Measurements from ENCODE around the gene ELOF1.
"Not testable (repeated sequence)": the region's sequence is repeated elsewhere in the genome, so short reads cannot be mapped to it uniquely, and the experiment has no call there.

The ELOF1 gene

DNA sequence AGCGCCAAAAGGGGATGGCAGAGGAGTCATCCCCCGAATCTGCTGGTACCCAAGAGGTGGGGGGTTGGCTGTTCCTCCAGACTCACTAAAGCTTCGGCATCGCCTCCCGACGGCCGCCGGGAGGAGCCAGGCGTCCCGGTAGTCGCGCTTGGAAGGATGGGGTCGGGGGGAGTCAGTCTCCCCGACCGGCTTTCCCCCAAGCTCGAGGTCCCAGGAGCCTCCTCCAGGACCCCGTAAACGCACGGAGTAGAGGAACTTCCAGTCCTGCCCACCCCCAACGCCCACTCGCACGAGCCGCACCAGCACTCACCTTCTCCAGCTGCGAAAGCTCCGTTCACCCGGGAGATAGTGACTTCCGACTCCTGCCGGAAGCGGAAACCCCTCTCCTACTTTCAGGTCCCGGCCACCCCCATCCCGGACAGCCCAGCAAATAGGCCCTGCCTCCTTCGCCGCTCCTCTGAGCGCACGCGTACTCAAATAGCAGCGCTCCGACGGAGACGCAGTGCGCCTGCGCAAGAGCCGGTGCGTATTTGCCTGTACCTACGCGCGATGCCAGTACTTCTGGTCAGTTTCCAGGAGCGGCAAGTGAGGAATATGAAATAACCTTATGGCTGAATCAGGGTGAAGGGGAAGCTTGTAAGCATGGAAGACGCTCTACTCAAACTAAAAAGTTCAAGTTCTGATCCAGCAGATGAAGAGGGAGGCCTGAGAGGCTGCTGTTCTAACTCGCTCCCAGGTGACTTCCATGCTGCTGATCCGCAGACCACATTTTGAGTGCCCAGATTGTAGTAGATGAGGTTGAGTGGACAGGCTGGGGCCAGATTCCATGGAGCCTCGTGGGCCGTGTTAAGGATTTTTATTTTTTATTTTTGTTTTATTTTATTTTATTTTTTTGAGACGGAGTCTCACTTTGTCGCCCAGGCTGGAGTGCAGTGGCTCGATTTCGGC, at the start of gene ELOF1:
Gene ELOF1, minus strand, starts transcription at position 350 of the 948 bp plus-strand sequence. CDS start 4,883 bp downstream, outside the sequence.
- DNase-seq = peak; percentile 86

DNA sequence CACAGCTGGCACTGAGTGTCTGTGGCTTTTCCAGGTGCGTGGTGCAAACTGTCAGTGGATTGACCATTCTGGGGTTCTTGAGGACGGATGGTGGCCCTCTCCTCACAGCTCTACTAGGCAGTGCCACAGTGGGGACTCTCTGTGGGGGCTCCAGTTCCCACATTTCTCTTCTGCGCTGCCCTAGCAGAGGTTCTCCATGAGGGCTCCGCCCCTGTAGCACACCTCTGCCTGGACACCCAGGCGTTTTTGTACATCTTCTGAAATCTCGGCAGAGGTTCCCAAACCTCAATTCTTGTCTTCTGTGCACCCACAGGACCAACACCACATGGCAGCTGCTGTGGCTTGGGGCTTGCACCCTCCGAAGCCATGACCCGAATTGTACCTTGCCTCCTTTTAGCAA, 47.5 kb upstream of the ELOF1 start:
- no peak for DNase-seq

DNA sequence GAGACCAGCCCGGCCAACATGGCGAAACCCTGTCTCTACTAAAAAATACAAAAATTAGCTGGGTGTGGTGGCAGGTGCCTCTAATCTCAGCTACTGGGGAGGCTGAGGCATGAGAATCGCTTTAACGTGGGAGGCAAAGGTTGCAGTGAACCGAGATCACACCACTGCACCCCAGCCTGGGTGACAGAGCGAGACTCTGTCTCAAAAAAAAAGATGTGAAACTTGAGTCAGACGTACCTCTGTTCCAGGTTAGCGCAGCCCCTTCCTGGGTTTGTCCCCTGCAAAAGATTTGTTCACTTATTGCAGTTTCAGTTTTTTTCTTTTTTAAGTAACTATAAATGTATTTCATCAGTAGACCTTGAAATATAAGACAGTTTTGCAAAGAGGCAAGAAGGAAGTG, 40.7 kb upstream of the ELOF1 start:
- DNase-seq = not testable (repeated sequence)

DNA sequence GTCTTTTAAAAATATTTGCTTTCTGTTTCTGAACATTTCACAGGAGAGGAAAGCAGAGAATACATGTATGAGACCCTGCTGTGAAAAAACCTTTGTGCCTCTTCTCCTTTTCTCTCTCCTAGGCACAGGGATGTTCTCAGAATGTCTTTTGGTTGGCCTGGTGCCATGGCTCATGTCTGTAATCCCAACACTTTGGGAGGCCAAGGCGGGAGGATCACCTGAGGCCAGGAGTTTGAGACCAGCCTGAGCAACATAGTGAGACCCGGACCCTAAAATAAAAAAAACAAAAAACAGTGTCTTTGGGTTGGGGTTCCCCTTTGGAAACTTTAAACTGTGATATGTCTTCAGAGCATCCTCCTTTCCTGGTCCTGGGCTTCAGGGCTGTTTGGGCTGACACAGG, 39.7 kb upstream of the ELOF1 start:
- DNase-seq = no peak

DNA sequence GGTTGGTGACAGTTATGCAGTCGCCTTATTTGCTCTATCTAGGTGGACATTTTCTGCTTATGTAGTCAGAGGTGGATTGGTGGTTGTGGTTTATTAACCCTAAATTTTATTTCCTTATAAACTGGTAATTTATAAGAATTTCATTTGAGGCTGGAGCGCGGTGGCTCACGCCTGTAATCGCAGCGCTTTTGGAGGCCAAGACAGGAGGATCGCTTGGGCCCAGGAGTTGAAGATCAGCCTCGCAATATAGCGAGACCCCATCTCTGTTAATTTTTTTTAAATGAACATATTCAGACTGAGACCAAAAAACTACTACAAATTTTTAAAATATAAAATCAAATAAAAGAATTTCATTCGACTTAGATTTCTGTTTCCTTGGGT, 39.1 kb upstream of the ELOF1 start:
- DNase-seq = no peak

DNA sequence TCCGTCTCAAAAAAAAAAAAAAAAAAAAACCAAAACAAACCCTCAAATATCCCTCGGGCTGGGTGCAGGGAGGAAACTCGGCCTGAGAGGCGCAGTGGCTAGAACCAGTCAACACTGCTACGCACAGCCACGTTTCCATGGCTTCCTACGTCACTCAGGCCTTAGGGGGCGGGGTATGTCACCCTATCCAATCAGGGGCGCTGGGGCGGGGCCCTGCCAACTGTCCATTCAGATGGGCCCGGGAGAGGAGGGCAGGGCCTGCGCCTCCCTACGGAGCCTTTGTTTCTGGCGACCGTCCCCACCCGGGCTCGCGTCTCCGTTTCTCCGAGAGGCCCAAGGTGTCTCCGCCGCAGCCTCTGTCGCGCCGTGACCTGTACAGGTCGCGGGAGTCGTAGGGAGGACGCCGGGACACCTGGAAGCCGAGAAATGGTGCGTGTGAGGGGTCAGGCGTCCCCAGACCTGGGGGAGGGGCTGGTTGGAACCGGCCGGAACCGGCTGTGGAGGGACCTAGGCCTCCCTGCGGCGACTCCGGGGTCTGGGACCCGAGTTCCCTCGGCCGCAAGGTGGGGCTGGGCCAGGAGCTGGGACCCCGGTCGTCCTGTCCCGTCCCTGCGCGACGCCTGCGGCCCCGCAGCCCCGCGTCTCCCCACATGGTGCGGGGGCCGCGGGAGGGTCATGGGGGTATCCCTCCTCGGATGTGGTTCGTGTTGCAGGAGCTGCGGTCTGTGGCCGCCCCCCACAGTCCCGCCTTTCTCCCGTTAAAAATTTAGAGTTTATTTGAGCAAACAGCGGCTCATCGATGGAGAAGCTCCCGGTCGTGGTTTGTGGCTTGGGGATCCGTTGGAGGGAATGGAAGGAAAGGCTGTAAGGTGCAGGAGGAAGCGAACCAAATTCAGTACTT, 38.4 kb upstream of the ELOF1 start, which contains the start of gene ZNF627:
Gene ZNF627, plus strand, starts transcription at position 282 of the 901 bp plus-strand sequence. Its CDS starts 145 bp downstream, at position 427.
- DNase-seq = peak; percentile 86

DNA sequence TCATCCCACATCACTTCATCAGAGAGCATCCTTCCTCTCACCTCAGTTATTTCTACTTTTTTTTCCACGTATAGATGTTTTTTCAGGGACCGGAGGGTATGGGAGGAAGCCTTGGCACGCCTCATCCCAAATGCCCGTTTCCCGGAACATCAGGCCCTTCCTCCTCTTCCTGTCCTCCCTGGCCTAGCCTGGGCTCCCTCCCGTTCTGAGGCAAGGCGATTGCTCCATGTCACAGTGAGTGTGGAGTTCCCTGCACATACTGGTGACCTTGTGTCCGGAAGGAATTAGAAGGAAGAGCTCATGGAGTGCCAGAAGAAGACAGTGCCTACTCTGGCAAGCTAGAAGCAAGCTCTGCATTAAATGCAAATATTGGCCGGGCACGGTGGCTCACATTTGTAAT, 37.1 kb upstream of the ELOF1 start:
- DNase-seq = no peak

DNA sequence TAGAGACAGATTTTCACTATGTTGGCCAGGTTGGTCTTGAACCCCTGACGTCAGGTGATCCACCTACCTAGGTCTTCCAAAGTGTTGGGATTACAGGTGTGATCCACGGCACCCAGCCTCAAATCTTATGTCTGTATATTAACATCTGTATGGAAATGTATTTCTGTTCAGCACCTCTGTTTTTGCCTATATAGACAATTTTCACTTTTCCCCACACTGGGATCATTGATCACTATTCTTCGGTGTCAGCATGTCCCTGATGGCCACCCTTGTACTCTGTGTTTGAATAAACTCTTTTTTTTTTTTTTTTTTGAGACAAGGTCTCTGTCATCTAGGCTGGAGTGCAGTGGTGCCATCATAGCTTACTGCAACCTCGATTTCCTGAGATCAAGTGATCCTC, 35.1 kb upstream of the ELOF1 start:
- DNase-seq = no peak

DNA sequence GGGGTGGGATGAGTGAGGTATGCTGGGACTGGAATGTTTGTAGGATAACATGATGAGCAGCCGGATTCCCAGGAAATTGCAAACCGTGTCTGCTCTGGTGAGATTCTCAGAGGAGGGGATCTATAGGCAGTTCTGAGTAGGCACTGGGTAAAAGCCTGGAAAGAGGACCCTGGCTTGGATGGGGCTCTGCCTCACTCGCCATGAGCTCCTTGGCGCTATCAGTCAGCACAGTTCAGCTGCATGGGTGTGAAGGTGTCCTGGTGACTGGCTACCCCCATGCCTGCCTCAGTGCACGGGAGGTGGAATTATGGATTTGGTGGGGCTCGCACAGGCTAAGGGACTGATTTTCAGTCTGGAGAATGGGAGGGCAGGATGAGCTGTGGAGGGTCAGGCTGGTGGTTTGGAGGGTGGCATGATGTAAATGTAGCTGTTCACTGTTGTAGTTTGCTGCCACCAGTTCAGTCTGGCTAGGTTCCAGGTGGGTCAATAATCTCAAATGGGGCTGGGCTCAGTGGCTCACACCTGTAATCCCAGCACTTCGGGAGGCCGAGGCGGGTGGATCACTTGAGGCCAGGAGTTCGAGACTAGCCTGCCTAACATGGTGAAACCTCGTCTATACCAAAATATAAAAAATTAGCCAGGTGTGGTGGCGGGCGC, 29.1 kb upstream of the ELOF1 start:
- DNase-seq = no peak

DNA sequence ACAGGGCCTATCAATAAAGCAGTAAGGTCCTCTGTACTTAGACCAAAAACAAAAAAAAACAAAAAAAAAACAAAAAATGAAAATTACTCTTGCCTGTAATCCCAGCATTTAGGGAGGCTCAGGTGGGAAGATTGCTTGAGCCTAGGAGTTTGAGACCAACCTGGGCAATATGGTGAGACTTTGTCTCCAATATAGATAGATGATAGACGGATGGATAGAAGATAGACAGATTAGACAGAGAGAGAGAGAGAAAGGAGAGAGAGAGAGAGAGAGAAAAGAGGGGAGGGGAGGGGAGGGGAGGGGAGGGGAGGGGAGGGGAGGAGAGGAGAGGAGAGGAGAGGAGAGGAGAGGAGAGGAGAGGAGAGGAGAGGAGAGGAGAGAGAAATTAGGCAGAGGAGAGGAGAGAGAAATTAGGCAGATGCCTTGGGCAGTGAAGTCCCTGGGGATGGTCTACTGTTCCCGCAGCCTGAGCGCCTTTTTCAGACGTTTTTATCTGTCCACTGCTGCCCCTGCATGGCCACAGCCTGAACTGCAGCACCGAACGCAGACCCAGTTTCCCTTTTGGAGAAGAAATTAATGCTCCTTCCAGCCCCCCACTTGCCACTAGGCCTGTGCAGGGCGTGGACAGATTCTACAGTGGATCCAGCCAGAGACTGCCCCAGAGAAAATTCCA, 28.4 kb upstream of the ELOF1 start:
- DNase-seq = peak; percentile 53

DNA sequence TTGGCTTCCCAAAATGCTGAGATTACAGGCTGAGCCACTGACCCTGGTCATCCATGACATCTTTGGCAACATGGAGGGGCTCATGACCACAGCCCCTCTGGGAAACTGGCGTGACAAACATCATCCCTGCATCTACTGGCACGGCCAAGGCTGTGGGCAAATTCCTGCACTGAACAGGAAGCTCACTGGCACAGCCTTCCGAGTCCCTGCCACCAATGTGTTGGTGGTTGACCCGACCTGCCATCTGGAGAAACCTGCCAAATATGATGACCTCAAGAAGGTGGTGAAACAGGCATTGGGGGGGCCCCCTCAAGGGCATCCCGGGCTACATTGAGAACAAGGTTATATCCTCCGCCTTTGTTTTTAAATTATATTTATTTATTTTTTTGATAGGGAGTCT, 27.3 kb upstream of the ELOF1 start:
- DNase-seq = no peak

DNA sequence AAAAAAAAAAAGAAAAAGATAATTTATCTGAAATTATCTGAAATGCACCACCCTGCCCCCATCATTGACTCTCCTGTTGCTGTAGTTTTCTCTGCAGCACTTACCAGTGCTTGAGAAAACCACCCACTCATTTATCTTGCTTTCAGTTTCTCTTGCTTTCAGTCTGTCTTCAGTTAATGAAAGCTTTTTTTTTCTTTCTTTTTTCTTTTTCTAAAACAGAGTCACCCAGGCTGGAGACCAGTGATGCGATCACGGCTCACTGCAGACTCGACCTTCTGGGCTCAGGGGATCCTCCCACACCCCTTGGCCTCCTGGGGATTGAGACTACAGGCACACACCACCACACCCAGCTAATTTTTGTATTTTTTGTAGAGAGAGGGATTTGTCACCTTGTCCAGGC, 22.7 kb upstream of the ELOF1 start:
- no peak for DNase-seq

DNA sequence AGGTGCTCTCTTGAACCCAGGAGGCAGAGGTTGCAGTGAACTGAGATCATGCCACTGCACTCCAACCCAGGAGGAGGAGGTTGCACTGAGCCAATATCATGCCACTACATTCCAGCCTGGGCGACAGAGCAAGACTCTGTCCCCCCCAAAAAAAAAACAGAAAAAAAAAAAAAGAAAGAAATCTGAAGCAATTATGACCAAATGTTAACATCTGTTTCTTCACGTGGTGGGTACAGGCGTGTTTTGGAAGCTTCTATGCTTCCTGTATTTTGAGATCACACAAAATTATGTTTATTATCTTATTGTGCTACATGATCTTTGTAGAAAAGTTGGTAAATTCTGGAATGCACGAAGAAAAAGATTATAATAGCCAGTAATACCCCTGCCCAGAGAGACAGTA, 21.1 kb upstream of the ELOF1 start:
- DNase-seq = no peak

DNA sequence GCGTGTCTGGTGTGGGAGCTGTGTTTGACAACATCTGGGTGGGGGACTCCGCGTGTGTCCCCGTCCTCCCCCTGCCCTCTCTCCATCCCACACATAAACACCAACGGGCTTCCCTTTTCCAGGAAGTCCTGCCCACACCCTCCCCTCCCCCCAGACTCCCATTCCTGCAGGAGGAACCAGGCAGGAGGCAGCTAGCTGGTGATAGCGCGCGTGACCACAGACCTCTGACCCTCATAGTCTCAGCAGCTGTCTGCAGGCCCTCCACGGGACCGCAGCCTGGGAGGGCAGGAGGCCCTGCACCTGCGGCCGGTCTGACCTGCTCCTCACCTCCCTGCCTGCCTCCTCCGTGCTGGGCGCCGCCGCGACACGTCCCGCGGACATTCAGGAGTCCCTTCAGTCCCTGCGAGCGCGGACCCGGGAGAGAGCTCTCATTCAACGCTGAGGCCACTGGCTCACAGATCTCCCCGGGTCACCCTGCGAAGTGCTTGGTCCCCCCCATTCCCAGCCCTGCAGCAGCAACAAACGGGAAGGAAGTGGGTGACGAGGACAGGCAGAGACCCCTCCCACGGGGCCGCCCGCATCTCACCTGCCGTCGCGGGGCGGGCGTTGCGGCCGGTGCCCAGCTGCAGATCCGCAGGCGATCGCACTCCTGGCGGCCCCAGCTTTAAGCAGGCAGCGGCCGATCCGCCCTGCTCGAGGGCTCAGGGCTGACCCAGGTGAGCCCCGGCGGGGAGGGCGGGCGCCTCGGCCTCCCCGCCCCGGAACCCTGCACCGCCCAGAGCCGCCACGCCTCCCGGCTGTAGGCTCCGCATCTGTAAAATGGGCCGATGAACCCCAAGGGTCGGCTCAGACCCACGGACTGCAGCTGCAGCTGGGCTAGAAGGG, 19.5 kb upstream of the ELOF1 start:
- DNase-seq = no peak

DNA sequence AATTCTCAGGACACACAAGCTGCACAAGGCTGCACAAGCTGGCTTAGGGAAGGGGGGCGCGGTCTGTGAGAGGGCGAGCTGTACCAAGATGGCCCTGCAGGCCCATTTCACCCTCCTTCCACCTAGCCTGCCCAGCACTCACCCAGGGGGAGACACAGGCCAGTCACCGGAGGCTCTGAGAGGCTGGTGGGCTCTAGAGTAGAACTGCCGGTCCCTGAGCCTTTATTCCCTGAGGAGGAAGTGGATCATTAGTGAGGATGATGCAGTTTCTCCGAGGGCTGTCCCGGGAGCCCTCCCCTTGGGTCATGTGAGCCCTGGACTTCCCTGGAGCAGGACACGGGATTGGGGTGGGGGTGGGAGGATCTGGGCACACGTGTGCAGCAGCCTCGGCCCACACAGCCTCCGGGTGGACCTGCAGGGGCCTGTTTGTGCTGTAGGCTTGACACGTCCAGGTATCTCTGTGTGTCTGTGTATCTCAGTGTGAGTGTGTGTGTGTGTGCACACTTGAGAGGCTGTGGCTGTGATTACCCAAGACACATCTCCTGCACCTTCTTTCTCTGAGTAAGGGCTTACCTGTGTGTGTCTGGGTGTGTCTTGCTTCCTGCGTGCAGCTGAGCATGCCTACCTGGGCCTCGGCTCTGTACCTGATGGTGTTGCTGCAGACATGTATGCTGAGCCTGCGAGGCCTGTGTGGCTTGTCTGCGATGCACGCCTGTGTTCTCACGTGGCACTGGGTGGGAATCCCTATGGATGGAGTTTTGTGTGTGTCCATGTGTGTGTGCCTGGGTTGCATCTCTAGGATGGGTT, 18.6 kb upstream of the ELOF1 start, which contains the start of gene ACP5:
Gene ACP5, minus strand, starts transcription at position 195 of the 807 bp plus-strand sequence. CDS start 328 bp downstream, outside the sequence.
- DNase-seq = no peak

DNA sequence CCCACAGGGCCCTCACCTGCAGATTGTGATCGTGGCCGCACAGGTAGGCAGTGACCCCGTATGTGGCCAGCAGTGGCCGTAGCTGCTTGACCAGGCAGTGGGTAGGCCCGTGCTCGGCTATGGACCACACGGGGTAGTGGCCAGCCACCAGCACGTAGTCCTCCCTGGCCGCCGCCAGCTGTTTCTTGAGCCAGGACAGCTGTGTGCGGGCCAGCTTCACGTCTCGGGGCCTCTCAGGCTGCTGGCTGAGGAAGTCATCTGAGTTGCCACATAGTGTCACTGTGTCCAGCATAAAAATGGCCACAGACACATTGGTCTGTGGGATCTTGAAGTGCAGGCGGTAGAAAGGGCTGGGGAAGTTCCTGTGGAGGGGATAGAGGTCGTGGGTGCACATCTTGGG, 17.2 kb upstream of the ELOF1 start:
- no peak for DNase-seq

DNA sequence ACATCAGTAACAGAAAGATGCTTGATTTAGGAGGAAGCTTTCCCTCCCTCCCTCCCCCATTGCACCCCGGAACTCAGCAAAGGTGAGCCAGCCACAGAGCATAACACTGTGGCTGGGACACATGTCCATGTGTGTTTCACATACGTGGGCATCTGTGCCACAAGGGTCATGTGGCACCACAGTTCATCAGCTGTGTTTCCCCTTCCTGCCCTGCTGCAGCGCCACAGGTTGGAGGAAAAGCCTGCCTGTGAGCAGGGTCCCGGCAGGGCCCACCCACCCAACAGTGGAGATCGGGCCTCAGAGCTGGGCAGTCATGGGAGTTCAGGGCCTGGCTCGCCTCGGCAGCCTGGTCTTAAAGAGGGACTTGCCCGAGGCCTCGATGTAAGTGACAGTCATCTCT, 15.7 kb upstream of the ELOF1 start:
- DNase-seq = no peak

DNA sequence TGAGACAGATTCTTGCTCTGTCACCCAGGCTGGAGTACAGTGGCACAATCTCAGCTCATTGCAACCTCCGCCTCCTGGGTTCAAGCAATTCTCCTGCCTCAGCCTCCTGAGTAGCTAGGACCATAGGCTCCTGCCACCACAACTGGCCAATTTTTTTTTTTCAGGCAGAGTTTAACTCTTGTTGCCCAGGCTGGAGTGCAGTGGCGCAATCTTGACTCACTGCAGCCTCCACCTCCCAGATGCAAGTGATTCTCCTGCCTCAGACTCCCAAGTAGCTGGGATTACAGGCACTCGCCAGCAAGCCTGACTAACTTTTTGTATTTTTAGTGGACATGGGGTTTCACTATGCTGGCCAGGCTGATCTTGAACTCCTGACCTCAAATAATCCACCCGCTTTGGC, 14.7 kb upstream of the ELOF1 start:
- not testable (repeated sequence) for DNase-seq

DNA sequence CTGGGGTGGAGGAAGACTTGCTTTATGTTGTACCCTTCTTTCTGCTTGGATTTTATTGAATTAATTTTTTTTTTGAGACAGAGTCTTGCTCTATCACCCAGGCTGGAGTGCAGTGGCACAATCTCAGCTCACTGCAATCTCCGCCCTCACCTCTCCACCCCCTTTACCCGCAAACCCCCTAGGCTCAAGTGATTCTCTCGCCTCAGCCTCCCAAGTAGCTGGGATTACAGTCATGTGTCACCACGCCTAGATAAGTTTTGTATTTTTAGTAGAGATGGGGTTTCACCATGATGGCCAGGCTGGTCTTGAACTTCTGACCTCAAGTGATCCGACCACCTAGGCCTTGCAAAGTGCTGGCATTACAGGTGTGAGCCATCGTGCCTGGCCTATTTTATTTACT, 14.3 kb upstream of the ELOF1 start:
- DNase-seq = not testable (repeated sequence)

DNA sequence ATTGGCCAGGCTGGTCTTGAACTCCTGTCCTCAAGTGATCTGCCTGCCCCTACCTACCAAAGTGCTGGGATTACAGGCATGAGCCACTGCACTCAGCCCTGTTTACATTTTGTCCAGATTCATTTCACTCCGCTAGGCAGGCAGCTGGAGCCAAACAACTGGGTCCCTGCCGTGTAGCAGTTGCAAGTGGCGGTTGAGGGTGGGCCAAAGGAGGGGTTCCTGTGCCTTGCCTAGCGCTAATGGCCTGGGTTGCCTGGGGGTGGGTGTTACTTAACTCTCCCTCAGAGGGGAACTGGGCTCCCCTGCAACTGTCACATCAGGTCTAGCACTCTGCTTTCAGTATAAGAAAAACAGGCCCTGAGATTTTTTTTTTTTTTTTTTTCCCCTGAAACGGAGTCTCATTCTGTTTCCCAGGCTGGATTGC, 11.0 kb upstream of the ELOF1 start:
- DNase-seq = no peak

Data from NCI-H345 (cell line).